HG02588 (cell line): Measurements from ENCODE around the gene TBCE.
"Not testable (repeated sequence)": the region's sequence is repeated elsewhere in the genome, so short reads cannot be mapped to it uniquely, and the experiment has no call there.

ENCODE experiments used
- ATAC-seq: cut with Tn5 transposase; IDR thresholded peaks from one replicate; pipeline ENCODE4 v1.9.1; 2021; ENCODE audit warnings: mild to moderate bottlenecking, moderate library complexity; ENCODE audit not compliant: unreplicated experiment

The TBCE gene

DNA sequence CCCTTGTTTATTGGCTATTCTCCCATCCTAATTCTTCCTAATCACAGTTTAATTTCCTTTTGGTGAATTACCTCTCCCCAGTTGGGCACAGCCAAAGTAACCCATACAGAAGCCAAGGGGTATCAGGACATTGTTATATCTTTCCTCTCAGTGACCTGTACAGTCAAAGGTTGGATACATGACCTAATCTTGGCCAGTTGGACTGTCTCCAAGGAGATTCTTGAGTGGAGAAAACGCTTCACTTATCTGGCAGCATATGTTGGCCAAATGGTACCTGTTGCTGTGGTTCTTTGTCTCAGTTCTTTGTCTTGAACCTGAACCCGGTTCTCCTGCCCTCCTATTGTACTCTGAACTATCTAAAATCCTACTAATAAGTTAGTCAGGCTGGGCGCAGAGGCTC is 15.3 kb upstream of the TBCE start:
- ATAC-seq = no peak

DNA sequence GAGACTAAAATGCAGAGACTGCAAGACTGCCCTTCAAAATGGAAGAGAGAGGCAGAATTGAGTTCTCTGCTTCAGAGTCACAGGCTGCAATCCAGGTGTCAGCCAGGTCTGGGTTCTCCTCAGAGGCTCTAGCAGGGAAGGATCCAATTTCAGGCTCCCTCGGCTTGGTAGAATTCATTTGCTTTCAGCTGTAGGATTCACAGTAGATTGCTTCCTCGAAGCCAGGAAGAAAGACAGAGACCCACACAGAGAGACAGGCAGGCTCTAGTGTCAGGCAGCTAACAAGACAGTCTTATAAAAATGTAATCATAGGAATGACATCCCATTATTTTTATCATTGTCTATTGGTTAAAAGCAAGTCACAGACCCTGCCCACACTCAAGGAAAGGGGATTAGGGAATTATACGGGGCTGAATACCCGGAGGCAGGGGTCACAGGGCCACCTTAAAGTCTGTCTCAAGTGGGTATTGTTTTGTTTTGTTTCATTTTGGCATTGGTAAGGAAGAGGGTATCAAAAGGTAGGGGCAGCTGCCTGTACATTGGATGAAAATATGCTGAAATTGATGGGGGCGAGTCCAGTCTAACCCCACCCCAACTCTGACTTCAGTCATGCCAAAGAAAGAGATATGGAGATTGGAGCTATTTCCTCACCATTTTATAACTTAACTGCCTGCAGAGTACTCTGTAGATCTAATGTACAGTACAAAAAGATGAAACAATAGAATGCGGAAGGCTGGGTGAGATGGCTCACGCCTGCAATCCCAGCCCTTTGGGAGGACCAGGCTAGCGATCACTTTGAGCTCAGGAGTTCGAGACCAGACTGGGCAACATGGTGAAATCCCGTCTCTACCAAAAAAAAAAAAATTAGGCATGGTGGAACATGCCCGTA is 9.5 kb upstream of the TBCE start:
- no peak for ATAC-seq

DNA sequence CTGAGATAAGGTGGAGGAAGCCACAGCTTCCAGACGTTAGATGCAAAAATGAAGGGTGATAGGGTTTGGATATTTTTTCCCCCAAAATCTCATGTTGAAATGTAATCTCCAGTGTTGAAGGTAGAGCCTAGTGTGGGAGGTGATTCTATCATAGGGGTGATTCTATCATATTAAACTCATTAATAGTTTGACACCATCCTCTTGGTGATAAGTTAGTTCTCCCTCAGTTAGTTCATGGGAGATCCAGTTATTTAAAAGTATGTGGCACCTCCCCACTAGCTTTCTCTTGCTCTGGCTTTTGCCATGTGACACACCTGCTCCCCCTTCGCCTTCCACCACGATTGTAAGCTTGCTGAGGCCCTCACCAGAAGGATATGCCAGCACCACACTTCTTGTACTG is 8.3 kb upstream of the TBCE start:
- ATAC-seq = no peak

GRCh38 chr1:235364189-235364588 is 3.0 kb upstream of the TBCE start:
- not testable (repeated sequence) for ATAC-seq

DNA sequence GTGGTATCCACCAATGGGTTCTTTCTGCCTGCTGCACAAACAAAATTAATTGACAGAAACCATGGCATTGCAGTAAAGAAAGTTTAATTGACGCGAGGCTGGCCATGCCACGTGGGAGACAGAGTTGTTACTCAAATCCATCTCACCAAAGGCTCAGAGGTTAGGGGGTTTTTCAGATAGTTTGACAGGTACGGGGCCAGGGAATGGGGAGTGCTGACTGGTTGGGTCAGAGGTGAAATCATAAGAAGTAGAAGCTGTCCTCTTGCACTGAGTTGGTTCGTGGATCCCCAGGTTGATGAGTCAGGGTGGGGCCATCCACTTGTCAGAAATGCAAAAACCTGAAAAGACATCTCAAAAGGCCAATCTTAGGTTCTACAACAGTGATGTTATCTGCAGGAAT is 941 bp upstream of the TBCE start:
- no peak for ATAC-seq

- no peak for ATAC-seq
These were observed 1.2 kb downstream of the TBCE start for GRCh38 chr1:235368428-235368827.

- no peak for ATAC-seq
These were observed 2.6 kb downstream of the TBCE start for GRCh38 chr1:235369802-235370201.

DNA sequence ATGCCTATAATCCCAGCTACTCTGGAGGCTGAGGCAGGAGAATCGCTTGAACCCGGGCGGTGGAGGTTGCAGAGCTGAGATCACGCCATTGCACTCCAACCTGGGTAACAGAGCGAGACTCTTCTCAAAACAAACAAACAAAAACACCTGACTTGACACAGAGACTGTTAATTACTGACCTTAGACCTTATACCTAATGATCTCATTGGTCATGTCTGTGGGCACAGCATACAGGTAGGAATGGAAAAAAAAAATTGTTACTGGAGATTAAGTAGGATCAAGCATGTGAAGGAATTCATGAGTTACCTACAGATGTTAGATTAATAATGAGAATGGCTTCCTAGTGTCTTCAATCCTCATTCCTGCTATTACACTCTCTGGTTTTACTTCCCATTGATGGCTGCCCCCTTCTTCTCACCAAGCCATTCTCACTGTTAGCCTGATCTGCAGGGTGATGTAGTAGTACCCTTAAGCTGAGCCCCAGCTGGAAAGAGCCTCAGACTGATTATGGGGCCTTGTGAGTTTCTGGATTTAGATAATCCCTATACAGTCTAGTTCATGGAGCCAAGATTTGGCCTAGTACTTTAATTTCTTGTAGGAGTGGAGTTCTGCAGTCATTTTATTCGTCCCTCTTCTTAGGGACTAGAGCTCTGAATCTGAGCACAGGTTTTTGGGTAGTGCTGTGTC is 8.8 kb downstream of the TBCE start:
- ATAC-seq = no peak

- not testable (repeated sequence) for ATAC-seq
These were observed 11.0 kb downstream of the TBCE start for GRCh38 chr1:235378134-235378735.

DNA sequence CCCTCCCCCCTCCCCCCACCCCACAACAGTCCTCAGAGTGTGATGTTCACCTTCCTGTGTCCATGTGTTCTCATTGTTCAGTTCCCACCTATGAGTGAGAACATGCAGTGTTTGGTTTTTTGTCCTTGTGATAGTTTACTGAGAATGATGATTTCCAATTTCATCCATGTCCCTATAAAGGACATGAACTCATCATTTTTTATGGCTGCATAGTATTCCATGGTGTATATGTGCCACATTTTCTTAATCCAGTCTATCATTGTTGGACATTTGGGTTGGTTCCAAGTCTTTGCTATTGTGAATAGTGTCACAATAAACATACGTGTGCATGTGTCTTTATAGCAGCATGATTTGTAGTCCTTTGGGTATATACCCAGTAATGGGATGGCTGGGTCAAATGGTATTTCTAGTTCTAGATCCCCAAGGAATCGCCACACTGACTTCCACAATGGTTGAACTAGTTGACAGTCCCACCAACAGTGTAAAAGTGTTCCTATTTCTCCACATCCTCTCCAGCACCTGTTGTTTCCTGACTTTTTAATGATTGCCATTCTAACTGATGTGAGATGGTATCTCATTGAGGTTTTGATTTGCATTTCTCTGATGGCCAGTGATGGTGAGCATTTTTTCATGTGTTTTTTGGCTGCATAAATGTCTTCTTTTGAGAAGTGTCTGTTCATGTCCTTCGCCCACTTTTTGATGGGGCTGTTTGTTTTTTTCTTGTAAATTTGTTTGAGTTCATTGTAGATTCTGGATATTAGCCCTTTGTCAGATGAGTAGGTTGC is 14.9 kb downstream of the TBCE start:
- not testable (repeated sequence) for ATAC-seq

DNA sequence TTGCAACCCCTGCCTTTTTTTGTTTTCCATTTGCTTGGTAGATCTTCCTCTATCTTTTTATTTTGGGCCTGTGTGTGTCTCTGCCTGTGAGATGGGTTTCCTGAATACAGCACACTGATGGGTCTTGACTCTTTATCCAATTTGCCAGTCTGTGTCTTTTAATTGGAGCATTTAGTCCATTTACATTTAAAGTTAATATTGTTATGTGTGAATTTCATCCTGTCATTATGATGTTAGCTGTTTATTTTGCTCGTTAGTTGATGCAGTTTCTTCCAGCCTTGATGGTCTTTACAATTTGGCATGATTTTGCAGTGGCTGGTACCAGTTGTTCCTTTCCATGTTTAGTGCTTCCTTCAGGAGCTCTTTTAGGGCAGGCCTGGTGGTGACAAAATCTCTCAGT is 18.4 kb downstream of the TBCE start:
- ATAC-seq = not testable (repeated sequence)

DNA sequence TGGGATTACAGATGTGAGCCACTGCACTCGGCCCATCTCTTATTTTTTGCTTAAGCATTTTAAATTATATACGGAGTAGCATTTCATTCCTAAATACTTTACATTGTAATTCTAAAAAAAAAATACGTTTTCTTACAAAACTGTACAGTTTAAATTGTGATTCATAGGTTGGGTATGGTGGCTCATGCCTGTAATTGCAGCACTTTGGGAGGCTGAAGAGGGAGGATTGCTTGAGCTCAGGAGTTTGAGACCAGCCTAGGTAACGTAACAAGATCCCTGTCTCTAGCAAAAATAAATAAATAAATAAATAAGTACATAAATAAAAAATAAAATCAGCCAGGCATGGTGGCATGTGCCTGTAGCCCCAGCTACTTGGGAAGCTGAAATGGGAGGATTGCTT is 24.6 kb downstream of the TBCE start:
- ATAC-seq = no peak

GRCh38 chr1:235397733-235398132 is 30.5 kb downstream of the TBCE start:
- no peak for ATAC-seq

DNA sequence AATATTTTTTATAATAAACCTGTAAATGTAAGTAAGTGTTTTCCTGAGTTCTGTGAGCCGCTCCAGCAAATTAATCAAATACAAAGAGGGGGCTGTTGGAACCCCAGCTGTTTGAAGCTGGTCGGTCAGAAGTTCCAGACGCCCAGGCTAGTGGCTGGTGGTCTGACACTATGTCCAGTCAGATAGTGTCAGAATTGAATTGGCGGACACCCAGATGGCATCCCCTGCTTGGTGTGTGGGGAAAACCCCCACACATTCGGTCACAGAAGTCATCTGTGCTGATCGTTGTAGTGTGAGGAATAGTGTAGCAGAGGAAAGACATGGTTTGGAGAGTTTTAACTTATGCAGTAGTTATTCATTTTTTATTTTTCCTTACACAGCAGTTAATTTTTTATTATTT is 32.4 kb downstream of the TBCE start:
- ATAC-seq = no peak

DNA sequence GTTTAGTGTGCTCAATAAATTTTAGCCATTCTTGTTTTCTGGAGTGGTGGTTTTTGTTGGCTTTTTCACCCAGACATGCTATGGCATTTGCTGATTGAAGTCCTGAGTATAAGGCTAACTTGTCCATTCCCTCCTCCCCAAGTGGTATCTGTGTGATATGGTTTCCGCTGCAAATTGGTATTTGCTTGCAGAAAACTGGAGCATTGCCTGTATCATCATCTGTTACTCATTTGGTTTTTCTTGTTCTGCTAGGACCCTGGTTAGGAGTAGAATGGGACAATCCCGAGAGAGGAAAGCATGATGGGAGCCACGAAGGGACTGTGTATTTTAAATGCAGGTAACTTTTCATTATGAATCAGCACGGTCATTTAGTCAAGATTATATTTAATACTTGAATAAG is 34.0 kb downstream of the TBCE start:
- ATAC-seq = no peak

GRCh38 chr1:235402457-235403200 is 35.4 kb downstream of the TBCE start:
- ATAC-seq = no peak

GRCh38 chr1:235403593-235403992 is 36.4 kb downstream of the TBCE start:
- no peak for ATAC-seq

DNA sequence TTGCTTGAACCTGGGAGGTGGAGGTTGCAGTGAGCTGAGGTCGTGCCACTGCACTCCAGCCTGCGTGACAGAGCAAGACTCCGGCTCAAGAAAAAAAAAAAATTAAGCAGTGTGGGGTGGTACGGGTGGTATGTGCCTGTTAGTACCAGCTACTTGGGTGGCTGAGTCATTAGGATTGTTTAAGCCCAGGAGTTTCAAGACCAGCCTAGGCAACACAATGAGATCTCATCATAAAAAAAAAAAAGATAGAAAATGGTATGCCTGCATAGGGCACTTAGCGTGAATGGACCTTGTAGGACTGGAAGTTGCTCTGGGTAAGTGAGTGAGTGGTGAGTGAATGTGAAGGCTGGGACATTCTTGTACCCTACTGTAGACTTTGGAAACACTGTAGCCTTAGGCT is 37.0 kb downstream of the TBCE start:
- no peak for ATAC-seq

- no peak for ATAC-seq
These were observed 40.2 kb downstream of the TBCE start for GRCh38 chr1:235407419-235407818.

- ATAC-seq = no peak
These were observed 41.3 kb downstream of the TBCE start for GRCh38 chr1:235408503-235408960.
